GM12801 (cell line): ENCODE measurements around the gene BABAM2.

Experiments
- TF ChIP-seq, protein P1 (sequence below): IDR thresholded peaks from one replicate; pipeline ENCODE4 v1.5.1; 2011; ENCODE audit warnings: control low read depth; ENCODE audit not compliant: insufficient read length; ENCODE audit errors: extremely low read depth

Gene BABAM2

DNA sequence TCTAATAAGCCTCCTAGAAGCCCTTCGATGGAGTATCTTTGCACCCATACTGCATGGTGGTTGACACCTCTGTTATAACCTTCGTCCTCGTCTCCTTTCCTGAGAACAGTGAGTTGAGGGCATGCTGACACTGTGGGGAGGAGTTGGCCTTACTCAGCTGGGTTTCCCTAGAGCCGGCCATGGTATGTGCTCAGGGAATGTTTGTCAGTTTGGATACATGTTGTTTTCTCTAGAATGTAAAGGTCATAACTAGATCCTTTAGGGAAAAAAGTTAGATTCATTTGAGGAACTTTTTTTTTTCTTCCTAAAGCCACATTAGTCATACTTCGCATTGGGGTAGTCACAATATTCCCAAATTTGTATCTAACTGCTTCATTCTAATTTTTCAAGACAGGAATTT lies 396.1 kb downstream of the BABAM2 start:
- TF ChIP-seq, protein P1, sequence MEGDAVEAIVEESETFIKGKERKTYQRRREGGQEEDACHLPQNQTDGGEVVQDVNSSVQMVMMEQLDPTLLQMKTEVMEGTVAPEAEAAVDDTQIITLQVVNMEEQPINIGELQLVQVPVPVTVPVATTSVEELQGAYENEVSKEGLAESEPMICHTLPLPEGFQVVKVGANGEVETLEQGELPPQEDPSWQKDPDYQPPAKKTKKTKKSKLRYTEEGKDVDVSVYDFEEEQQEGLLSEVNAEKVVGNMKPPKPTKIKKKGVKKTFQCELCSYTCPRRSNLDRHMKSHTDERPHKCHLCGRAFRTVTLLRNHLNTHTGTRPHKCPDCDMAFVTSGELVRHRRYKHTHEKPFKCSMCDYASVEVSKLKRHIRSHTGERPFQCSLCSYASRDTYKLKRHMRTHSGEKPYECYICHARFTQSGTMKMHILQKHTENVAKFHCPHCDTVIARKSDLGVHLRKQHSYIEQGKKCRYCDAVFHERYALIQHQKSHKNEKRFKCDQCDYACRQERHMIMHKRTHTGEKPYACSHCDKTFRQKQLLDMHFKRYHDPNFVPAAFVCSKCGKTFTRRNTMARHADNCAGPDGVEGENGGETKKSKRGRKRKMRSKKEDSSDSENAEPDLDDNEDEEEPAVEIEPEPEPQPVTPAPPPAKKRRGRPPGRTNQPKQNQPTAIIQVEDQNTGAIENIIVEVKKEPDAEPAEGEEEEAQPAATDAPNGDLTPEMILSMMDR: no peak

DNA sequence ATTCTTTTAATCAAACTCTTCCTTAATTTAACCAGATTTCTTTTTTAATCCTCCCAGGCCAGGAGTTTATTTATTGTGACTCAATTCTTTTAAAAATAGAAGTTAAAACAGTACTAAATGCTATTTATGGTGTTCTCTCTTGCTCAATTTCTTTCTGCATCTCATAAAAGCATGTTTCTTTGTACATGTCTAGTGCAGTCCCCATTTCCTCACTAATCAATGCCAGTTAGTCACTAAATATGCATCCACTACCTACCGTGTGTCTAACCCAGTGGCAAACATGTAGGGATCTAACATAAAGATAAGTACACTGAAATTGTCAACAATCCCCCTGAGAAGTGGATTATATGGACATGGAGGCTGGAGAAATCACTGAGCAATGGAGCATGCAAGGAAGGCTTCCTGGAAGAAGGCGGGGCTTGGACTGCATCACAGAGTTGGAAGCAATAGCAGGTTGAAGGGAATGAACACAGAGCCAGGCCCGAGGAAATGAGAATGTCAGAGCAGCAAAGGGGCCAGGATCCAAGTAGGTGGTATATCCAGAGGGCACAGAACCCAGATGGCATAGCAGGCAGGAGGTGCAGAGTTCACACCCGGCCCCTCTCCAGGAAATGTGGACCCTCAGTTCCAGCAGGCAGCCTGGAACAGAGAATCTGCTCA lies 396.9 kb downstream of the BABAM2 start:
- TF ChIP-seq, protein P1: no peak

DNA sequence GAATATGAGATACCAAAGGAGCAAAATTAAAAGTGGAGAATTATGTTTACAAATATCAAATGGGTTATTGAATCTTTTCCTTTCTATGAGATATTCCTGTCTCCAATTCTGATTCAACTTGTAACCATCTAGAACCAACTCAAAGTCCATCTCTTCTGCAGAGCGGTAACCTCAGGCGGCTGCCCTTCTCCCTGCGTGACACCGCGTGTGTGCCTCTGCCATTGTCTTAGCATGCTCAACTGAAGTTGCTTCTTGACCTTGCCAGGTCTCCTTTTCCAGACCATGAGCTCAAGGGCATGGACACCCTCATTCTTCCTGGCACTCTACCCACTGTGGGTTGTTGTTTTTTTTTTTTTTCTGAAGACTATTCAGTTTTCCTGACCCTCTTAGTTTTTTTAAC lies 398.1 kb downstream of the BABAM2 start:
- TF ChIP-seq, protein P1: no peak

DNA sequence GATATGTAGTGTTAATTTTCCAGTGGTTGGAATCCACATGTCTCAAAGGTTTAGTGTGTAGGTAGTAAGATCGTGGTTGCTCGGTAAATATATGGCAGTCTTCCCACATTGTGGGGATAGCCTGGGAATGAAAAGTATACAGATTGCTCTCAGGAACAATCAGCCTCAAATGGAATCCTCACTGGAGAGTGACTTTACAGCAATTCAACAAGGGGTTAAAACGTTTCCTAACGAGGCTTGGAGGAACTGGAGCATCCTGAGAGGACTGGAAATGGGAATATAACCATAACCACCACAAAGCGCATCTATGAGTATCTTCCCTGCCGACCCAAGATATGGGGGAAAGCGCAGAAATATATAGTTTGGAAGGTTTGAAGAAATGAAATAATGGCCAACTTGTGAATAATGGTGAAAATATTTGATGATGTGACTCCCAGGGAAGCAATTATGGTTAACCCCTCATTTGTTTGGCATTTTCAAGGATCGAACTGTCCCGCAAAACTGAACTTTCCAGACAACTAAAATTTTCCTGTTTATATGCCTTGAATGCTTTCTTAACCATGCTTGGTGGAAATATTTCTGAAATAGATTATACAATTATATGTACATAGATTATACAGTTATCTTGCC lies 401.4 kb downstream of the BABAM2 start:
- TF ChIP-seq, protein P1: no peak

DNA sequence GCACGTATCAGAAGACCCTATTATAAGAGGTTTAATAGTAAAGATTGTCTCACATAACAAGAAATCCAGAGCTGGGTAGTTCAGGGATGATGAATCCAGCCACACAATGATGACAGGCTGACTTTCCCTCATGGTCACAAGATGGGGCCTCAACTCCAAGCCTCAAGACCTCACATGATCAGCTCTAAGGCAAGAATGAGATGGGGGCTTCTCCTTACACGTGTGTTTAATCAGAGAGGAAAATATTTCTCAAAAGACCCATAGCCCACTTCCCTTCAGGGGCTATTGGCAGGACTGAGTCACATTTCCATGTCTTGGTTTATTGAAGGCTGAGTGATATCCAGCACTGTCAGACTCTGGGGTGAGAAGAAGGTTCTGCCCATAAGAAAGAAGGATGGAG lies 402.0 kb downstream of the BABAM2 start:
- TF ChIP-seq, protein P1: no peak

DNA sequence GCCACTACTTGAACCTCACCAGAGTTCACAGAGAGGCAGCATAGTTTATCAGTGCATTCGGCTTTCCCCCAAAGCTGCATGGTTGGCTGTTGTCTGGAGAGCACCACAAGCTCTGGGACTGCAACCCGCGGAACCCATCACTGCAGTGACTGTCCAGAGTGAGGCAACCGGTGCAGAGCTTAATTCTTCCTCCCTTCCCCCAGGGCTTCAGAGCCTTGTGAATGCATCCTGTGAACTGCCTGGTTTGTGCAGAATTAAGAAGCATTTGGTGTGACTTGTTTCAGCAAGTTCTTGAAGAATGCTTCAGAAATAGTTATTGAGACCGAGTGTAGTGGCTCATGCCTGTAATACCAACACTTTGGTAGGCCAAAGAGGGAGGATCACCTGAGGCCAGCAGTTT lies 402.9 kb downstream of the BABAM2 start:
- TF ChIP-seq, protein P1: no peak

DNA sequence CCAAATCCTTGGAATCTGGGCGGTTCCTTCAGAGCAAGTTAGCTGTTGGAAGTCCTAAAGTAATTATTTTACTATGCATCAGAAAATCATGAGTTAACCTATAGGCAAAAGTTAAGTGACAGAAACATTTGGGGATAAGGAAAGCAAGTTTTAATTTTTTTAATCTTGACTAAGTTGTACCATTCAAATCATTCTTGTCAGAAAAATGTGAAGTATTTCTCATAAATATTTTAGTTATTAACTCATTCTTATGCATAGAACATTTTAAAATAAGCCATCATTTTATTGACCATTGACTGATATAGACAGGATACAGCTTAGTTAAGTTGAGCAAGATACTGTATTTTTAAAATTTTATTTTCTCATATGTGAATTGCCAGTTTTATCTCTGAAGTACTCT lies 403.9 kb downstream of the BABAM2 start:
- TF ChIP-seq, protein P1: no peak
